Ectodermal cell (in vitro differentiated cells): ENCODE data around the gene PADI2.

ENCODE experiments used
- H3K27ac ChIP-seq: 2 replicates; pipeline ENCODE4 v1.7.0; 2013; ENCODE audit warnings: mild to moderate bottlenecking, low read depth, low read length; ENCODE audit not compliant: insufficient read depth, poor library complexity, severe bottlenecking
- H3K27me3 ChIP-seq: 2 replicates; pipeline ENCODE4 v1.7.0; 2013; ENCODE audit warnings: mild to moderate bottlenecking, low read length; ENCODE audit not compliant: insufficient read depth, control insufficient read depth, poor library complexity, severe bottlenecking
- H3K36me3 ChIP-seq: one replicate; pipeline ENCODE4 v1.7.0; 2013; ENCODE audit warnings: low read length; ENCODE audit not compliant: control insufficient read depth, insufficient read depth
- H3K4me1 ChIP-seq: one replicate; pipeline ENCODE4 v1.7.0; 2013; ENCODE audit warnings: low read length; ENCODE audit not compliant: control insufficient read depth, insufficient read depth
- H3K4me3 ChIP-seq: 2 replicates; pipeline ENCODE4 v1.7.0; 2013; ENCODE audit warnings: low read depth, low read length, control low read depth; ENCODE audit not compliant: insufficient read depth
- H3K9me3 ChIP-seq: 2 replicates; pipeline ENCODE4 v1.7.0; 2013; ENCODE audit warnings: mild to moderate bottlenecking, low read length, moderate library complexity; ENCODE audit not compliant: control insufficient read depth
- WGBS, 2 experiments: methylation state at CpG; one replicate each; pipeline ENCODE4 v1.1.7; 2013; ENCODE audit warnings: missing lambda C conversion rate in 2 of 2; 5-methylcytosine and 5-hydroxymethylcytosine counted together

PADI2 gene

GRCh38 chr1:17089506-17089905 lies 29.7 kb downstream of the PADI2 start:
- 80 to 83% methylated on average over 14 of the region's 14 CpGs for WGBS, 2 experiments

GRCh38 chr1:17086751-17087150 lies 32.5 kb downstream of the PADI2 start:
- Histone ChIP-seq H3K27me3 (no peaks in the 10 kb centered on the region), H3K4me1 (peaks cover 6% of the 10 kb centered on the region), H3K27ac (no peak overlapping the region), H3K36me3 (no peaks in the 10 kb centered on the region), H3K4me3 (no peak overlapping the region), H3K9me3 (no peaks in the 10 kb centered on the region)
- WGBS, 2 experiments: 87 to 90% methylated on average over 6 of the region's 6 CpGs

More at GRCh38 chr1:17089506-17089905, 29.7 kb downstream of the PADI2 start:
- H3K27me3 ChIP-seq: no peaks in the 10 kb centered on the region
- no peaks in the 10 kb centered on the region for H3K36me3 ChIP-seq
- H3K9me3 ChIP-seq: no peaks in the 10 kb centered on the region
- H3K4me3 ChIP-seq: no peak overlapping the region
- peaks cover 6% of the 10 kb centered on the region for H3K4me1 ChIP-seq
- no peak overlapping the region for H3K27ac ChIP-seq

GRCh38 chr1:17084787-17085186 lies 34.5 kb downstream of the PADI2 start:
- no peaks in the 10 kb centered on the region for H3K9me3 ChIP-seq
- peaks cover 4% of the 10 kb centered on the region for H3K4me1 ChIP-seq
- no peak overlapping the region for H3K4me3 ChIP-seq
- WGBS, 2 experiments: 90 to 91% methylated on average over 10 of the region's 10 CpGs
- H3K36me3 ChIP-seq: no peaks in the 10 kb centered on the region
- no peak overlapping the region for H3K27ac ChIP-seq
- no peaks in the 10 kb centered on the region for H3K27me3 ChIP-seq

GRCh38 chr1:17082761-17083160 lies 36.5 kb downstream of the PADI2 start:
- WGBS, 2 experiments: 92 to 94% methylated on average over 3 of the region's 3 CpGs
- Histone ChIP-seq H3K27me3 (no peaks in the 10 kb centered on the region), H3K4me1 (no peaks in the 10 kb centered on the region), H3K9me3 (no peaks in the 10 kb centered on the region), H3K36me3 (no peaks in the 10 kb centered on the region), H3K4me3 (no peak overlapping the region), H3K27ac (no peak overlapping the region)

- WGBS, 2 experiments: 81 to 83% methylated on average over 2 of the region's 2 CpGs
- no peaks in the 10 kb centered on the region for H3K9me3 ChIP-seq
- no peaks in the 10 kb centered on the region for H3K36me3 ChIP-seq
- no peaks in the 10 kb centered on the region for H3K4me1 ChIP-seq
- H3K27me3 ChIP-seq: no peaks in the 10 kb centered on the region
- no peak overlapping the region for H3K27ac ChIP-seq
- H3K4me3 ChIP-seq: no peak overlapping the region
Measured at GRCh38 chr1:17081439-17081838, 37.8 kb downstream of the PADI2 start.

- no peak overlapping the region for H3K27ac ChIP-seq
- no peak overlapping the region for H3K4me3 ChIP-seq
- WGBS, 2 experiments: 70 to 71% methylated on average over 4 of the region's 4 CpGs
- no peaks in the 10 kb centered on the region for H3K27me3 ChIP-seq
- H3K9me3 ChIP-seq: no peaks in the 10 kb centered on the region
- H3K4me1 ChIP-seq: no peaks in the 10 kb centered on the region
- H3K36me3 ChIP-seq: no peaks in the 10 kb centered on the region
Measured at GRCh38 chr1:17080880-17081279, 38.4 kb downstream of the PADI2 start.

GRCh38 chr1:17080085-17080759 lies 39.0 kb downstream of the PADI2 start:
- 82 to 83% methylated on average over 8 of the region's 8 CpGs for WGBS, 2 experiments
- no peaks in the 10 kb centered on the region for H3K9me3 ChIP-seq
- no peak overlapping the region for H3K4me3 ChIP-seq
- no peaks in the 10 kb centered on the region for H3K4me1 ChIP-seq
- no peaks in the 10 kb centered on the region for H3K27me3 ChIP-seq
- H3K27ac ChIP-seq: no peak overlapping the region
- H3K36me3 ChIP-seq: no peaks in the 10 kb centered on the region

GRCh38 chr1:17078991-17079868 lies 40.0 kb downstream of the PADI2 start:
- H3K27ac ChIP-seq: no peak overlapping the region
- H3K27me3 ChIP-seq: no peaks in the 10 kb centered on the region
- no peaks in the 10 kb centered on the region for H3K4me1 ChIP-seq
- no peaks in the 10 kb centered on the region for H3K36me3 ChIP-seq
- no peak overlapping the region for H3K4me3 ChIP-seq
- 87 to 89% methylated on average over 16 of the region's 16 CpGs for WGBS, 2 experiments
- no peaks in the 10 kb centered on the region for H3K9me3 ChIP-seq

- H3K27ac ChIP-seq: no peak overlapping the region
- H3K27me3 ChIP-seq: no peaks in the 10 kb centered on the region
- 64 to 65% methylated on average over 17 of the region's 17 CpGs for WGBS, 2 experiments
Measured at GRCh38 chr1:17075470-17076255, 43.6 kb downstream of the PADI2 start.

GRCh38 chr1:17071794-17072193 lies 47.5 kb downstream of the PADI2 start:
- Histone ChIP-seq H3K4me1 (no peaks in the 10 kb centered on the region), H3K4me3 (no peak overlapping the region), H3K27ac (no peak overlapping the region), H3K9me3 (no peaks in the 10 kb centered on the region), H3K27me3 (no peaks in the 10 kb centered on the region), H3K36me3 (no peaks in the 10 kb centered on the region)
- WGBS, 2 experiments: 77 to 79% methylated on average over 6 of the region's 6 CpGs

More at GRCh38 chr1:17075470-17076255, 43.6 kb downstream of the PADI2 start:
- Histone ChIP-seq H3K4me3 (no peak overlapping the region), H3K4me1 (no peaks in the 10 kb centered on the region), H3K9me3 (no peaks in the 10 kb centered on the region), H3K36me3 (no peaks in the 10 kb centered on the region)
